ENCODE data around the gene TESMIN. TPM values are rescaled to one million over a fixed set of nuclear protein-coding genes. Genes with fewer than 3 reads are reported as not detected.

Gene TESMIN
- total RNA-seq (1 to 10 TPM in 8 of 9 donors, under 1 TPM in 1; 0.42 to 6.6 (median 2.8) TPM), polyA plus RNA-seq (1 to 10 TPM in 2 of 3 donors, under 1 TPM in 1; 0.71 to 1.8 (median 1.4) TPM)
- long read RNA-seq, donor 1 = 0 reads
- long read RNA-seq, donor 2 = 0 reads
- long read RNA-seq, donor 3 = 0 reads
- long read RNA-seq, donor 4 = 0 reads
- long read RNA-seq, donor 5, partial matches to known transcripts = 1 of 7 reads
- long read RNA-seq, donor 5, other reads (novel, unspliced or antisense) = 6 of 7 reads
- long read RNA-seq, donor 6 = 0 reads
- long read RNA-seq, donor 7 = 0 reads
- long read RNA-seq, donor 8 = 0 reads
- long read RNA-seq, donor 9 = 0 reads
- long read RNA-seq, donor 10 = 0 reads

DNA sequence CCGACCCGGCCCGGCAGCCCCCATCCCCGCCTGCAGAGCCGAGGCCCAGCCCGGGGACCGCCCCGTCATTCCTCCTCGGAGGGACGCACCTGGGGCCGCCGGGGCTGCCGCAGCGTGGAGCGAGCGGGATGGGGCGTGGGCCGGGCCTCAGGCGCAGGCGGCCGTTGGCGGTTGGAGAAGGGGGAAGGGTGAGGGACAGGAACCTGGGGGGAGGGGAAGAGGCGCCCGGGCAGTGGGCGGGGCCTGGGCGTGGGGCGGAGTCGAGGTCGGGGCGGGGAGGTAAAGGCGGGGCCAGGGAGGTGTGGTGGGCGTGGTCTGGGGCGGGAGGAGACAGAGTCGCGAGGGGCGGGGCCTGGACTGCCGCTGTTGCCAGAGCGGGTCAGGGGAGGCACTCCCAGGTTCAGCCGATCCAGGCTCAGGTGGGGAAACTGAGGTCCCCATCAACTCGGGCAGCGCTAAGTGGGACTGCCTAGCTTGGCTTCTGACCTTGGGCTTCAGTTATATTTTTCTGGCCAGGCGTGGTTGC, at the start of gene TESMIN:
TESMIN (minus strand) TSS at position 190 of the 526 bp plus-strand sequence. CDS start 860 bp downstream, outside the sequence.
- no peak for TF ChIP-seq CTCF (IDR thresholded peaks at IDR 0.05)
- TF ChIP-seq POLR2A (IDR thresholded peaks at IDR 0.05) = no peak
- Histone ChIP-seq H3K4me1 (replicated peaks in 1 of 2) (no peaks in the 10 kb centered on the region), H3K36me3 (replicated peaks in 1 of 2) (peaks cover 0 to 4% of the 10 kb centered on the region in 2 donors), H3K9me3 (replicated peaks in 1 of 3) (no peaks in the 10 kb centered on the region), H3K4me3 (peak within 1 kb of the TSS in 2 of 4 donors; percentile 1 to 65), H3K27ac (no peak within 1 kb of the TSS), H3K27me3 (no peaks in the 10 kb centered on the region)
- DNase-seq = peak; percentile 91 to 96 (median 93)
- intact Hi-C loops (cut with DNase I) = no loop called here
- WGBS, 4 donors = 0 to 43% (median 2%) methylated on average over 1 to 42 of the region's 42 CpGs

- intact Hi-C loops (cut with DNase I) = no loop called here
- no peak overlapping the region for H3K4me3 ChIP-seq
- WGBS, 4 donors = 66 to 77% (median 72%) methylated on average over 18 to 23 of the region's 23 CpGs
- no peak overlapping the region for H3K27ac ChIP-seq
- H3K4me1 ChIP-seq (replicated peaks in 1 of 2) = no peaks in the 10 kb centered on the region
- TF ChIP-seq POLR2A (IDR thresholded peaks at IDR 0.05) (no peak), CTCF (IDR thresholded peaks at IDR 0.05) (peak; percentile 13 to 57 (median 36))
- no peaks in the 10 kb centered on the region for H3K9me3 ChIP-seq (replicated peaks in 1 of 3)
- H3K36me3 ChIP-seq (replicated peaks in 1 of 2) = peaks cover 0 to 93% of the 10 kb centered on the region in 2 donors
- no peaks in the 10 kb centered on the region for H3K27me3 ChIP-seq
- peak in 2 of 7 donors; percentile 31 to 43 for DNase-seq
These were observed 47.0 kb upstream of the TESMIN start for GRCh38 chr11:68798221-68798813.

- intact Hi-C loops (cut with DNase I) = no loop called here
- WGBS, 4 donors = 89 to 90% (median 89%) methylated on average over 7 to 19 of the region's 19 CpGs
- H3K4me3 ChIP-seq = no peak overlapping the region
- no peak overlapping the region for H3K27ac ChIP-seq
- peaks cover 0 to 9% of the 10 kb centered on the region in 2 donors for H3K4me1 ChIP-seq (replicated peaks in 1 of 2)
- no peak for DNase-seq
- no peaks in the 10 kb centered on the region for H3K9me3 ChIP-seq (replicated peaks in 1 of 3)
- TF ChIP-seq POLR2A (IDR thresholded peaks at IDR 0.05) = no peak
- no peak for TF ChIP-seq CTCF (IDR thresholded peaks at IDR 0.05)
- H3K27me3 ChIP-seq = no peaks in the 10 kb centered on the region
- peaks cover 0 to 91% of the 10 kb centered on the region in 2 donors for H3K36me3 ChIP-seq (replicated peaks in 1 of 2)
These were observed 45.5 kb upstream of the TESMIN start for GRCh38 chr11:68796801-68797200.

GRCh38 chr11:68792400-68792966, 41.2 kb upstream of the TESMIN start:
- intact Hi-C loops (cut with DNase I) = no loop called here
- H3K36me3 ChIP-seq (replicated peaks in 1 of 2) = peaks cover 0 to 90% of the 10 kb centered on the region in 2 donors

More at GRCh38 chr11:68792400-68792966, 41.2 kb upstream of the TESMIN start:
- TF ChIP-seq CTCF (IDR thresholded peaks at IDR 0.05) (no peak), POLR2A (IDR thresholded peaks at IDR 0.05) (no peak)
- WGBS, 4 donors = 57 to 71% (median 68%) methylated on average over 10 to 18 of the region's 18 CpGs
- peaks cover 0 to 9% of the 10 kb centered on the region in 2 donors for H3K4me1 ChIP-seq (replicated peaks in 1 of 2)
- DNase-seq = peak; percentile 41 to 83 (median 72)
- no peaks in the 10 kb centered on the region for H3K9me3 ChIP-seq (replicated peaks in 1 of 3)
- H3K27me3 ChIP-seq = no peaks in the 10 kb centered on the region
- H3K27ac ChIP-seq = peak overlapping the region; percentile 8 to 74 (median 66)
- H3K4me3 ChIP-seq = no peak overlapping the region
